MM.1S (cell line): Measurements from ENCODE around the gene PERM1.

ENCODE experiments used
- DNase-seq: peaks from one replicate; pipeline ENCODE4 v3.0.0-alpha.2; 2015
- H2AFZ ChIP-seq: fragments of 300-600 bp; sonication (generic); 2 replicates; pipeline ENCODE4 v1.6.0; 2016; ENCODE audit warnings: antibody characterized with exemption, low read length
- H3F3A ChIP-seq: fragments of 300-600 bp; sonication (generic); 2 replicates; pipeline ENCODE4 v1.6.1; 2016; ENCODE audit warnings: mild to moderate bottlenecking, antibody characterized with exemption, low read length, moderate library complexity, mixed read lengths; ENCODE audit not compliant: insufficient read depth
- H3K27ac ChIP-seq: fragments of 300-600 bp; sonication (generic); 2 replicates; pipeline ENCODE4 v1.5.1; 2016; ENCODE audit warnings: mild to moderate bottlenecking, low read length
- H3K27me3 ChIP-seq: fragments of 300-600 bp; sonication (generic); replicated peaks from 2 replicates; pipeline ENCODE4 v1.6.0; 2016; ENCODE audit warnings: low read length; ENCODE audit not compliant: insufficient read depth
- H3K36me3 ChIP-seq: fragments of 300-600 bp; sonication (generic); replicated peaks from 2 replicates; pipeline ENCODE4 v1.6.1; 2016; ENCODE audit warnings: mild to moderate bottlenecking, low read length, mixed read lengths; ENCODE audit not compliant: insufficient read depth
- H3K4me1 ChIP-seq: fragments of 300-600 bp; sonication (generic); 2 replicates; pipeline ENCODE4 v1.6.1; 2016; ENCODE audit warnings: low read length, mixed read lengths
- H3K4me2 ChIP-seq: fragments of 300-600 bp; sonication (generic); 2 replicates; pipeline ENCODE4 v1.6.0; 2016; ENCODE audit warnings: low read depth, low read length
- H3K4me3 ChIP-seq: fragments of 300-600 bp; sonication (generic); 2 replicates; pipeline ENCODE4 v1.5.1; 2016; ENCODE audit warnings: low read length, mixed read lengths
- H3K79me2 ChIP-seq: fragments of 300-600 bp; sonication (generic); 2 replicates; pipeline ENCODE4 v1.6.1; 2016; ENCODE audit warnings: mixed run types, low read length, mixed read lengths
- H3K9ac ChIP-seq: fragments of 300-600 bp; sonication (generic); 2 replicates; pipeline ENCODE4 v1.6.1; 2016; ENCODE audit warnings: low read length, mixed read lengths
- H3K9me2 ChIP-seq: fragments of 300-600 bp; sonication (generic); replicated peaks from 2 replicates; pipeline ENCODE4 v1.6.1; 2016; ENCODE audit warnings: mild to moderate bottlenecking, low read length, mixed read lengths; ENCODE audit not compliant: insufficient read depth
- H3K9me3 ChIP-seq: fragments of 300-600 bp; sonication (generic); replicated peaks from 2 replicates; pipeline ENCODE4 v1.6.1; 2016; ENCODE audit warnings: mild to moderate bottlenecking, low read length, mixed read lengths; ENCODE audit not compliant: insufficient read depth
- H4K20me1 ChIP-seq: fragments of 300-600 bp; sonication (generic); 2 replicates; pipeline ENCODE4 v1.6.1; 2016; ENCODE audit warnings: mild to moderate bottlenecking, low read length, moderate library complexity, mixed read lengths; ENCODE audit not compliant: insufficient read depth
- CTCF ChIP-seq: fragments of 300-600 bp; sonication (generic); IDR thresholded peaks from 2 replicates; pipeline ENCODE4 v1.5.1; 2016; ENCODE audit warnings: antibody characterized with exemption, low read length, mixed read lengths
- EZH2 ChIP-seq: fragments of 300-600 bp; sonication (generic); optimal IDR thresholded peaks from 2 replicates; pipeline ENCODE3; 2017; ENCODE audit warnings: low read depth, mild to moderate bottlenecking, antibody characterized with exemption, low read length, mixed read lengths
- EZH2phosphoT487 ChIP-seq: fragments of 300-600 bp; sonication (generic); IDR thresholded peaks from 2 replicates; pipeline ENCODE4 v1.6.1; 2018; ENCODE audit warnings: antibody characterized with exemption, low read length

The PERM1 gene

GRCh38 chr1:998995-999724 is 17.3 kb upstream of the PERM1 start:
- Histone ChIP-seq H3K4me3 (no peak overlapping the region), H3K9me2 (no peaks in the 10 kb centered on the region), H3K9ac (no peak overlapping the region), H3K27me3 (peaks cover 81% of the 10 kb centered on the region), H3K79me2 (no peaks in the 10 kb centered on the region), H2AFZ (no peak overlapping the region), H3K4me1 (no peaks in the 10 kb centered on the region), H3K36me3 (no peaks in the 10 kb centered on the region), H3K27ac (no peak overlapping the region), H3F3A (no peaks in the 10 kb centered on the region), H3K9me3 (no peaks in the 10 kb centered on the region), H3K4me2 (no peak overlapping the region), H4K20me1 (no peaks in the 10 kb centered on the region)
- no peak for DNase-seq
- TF ChIP-seq EZH2phosphoT487 (no peak), EZH2 (no peak), CTCF (no peak)

- no peak overlapping the region for H3K9ac ChIP-seq
- no peak for TF ChIP-seq EZH2phosphoT487
- no peak for TF ChIP-seq CTCF
- no peak for TF ChIP-seq EZH2
- no peak for DNase-seq
- H3K9me3 ChIP-seq: no peaks in the 10 kb centered on the region
- no peaks in the 10 kb centered on the region for H3K79me2 ChIP-seq
- H4K20me1 ChIP-seq: no peaks in the 10 kb centered on the region
- H3K4me2 ChIP-seq: no peak overlapping the region
- no peaks in the 10 kb centered on the region for H3K9me2 ChIP-seq
- peaks cover 79% of the 10 kb centered on the region for H3K27me3 ChIP-seq
- no peak overlapping the region for H3K27ac ChIP-seq
- H3F3A ChIP-seq: no peaks in the 10 kb centered on the region
- no peaks in the 10 kb centered on the region for H3K4me1 ChIP-seq
- H3K36me3 ChIP-seq: no peaks in the 10 kb centered on the region
- no peak overlapping the region for H3K4me3 ChIP-seq
- no peak overlapping the region for H2AFZ ChIP-seq
Measured at GRCh38 chr1:998745-998994, 16.8 kb upstream of the PERM1 start.

- TF ChIP-seq CTCF (no peak), EZH2 (no peak), EZH2phosphoT487 (no peak)
- Histone ChIP-seq H3K4me1 (no peaks in the 10 kb centered on the region), H3K4me3 (no peak overlapping the region), H2AFZ (no peak overlapping the region), H3K9me3 (no peaks in the 10 kb centered on the region), H3K27ac (no peak overlapping the region), H3K9me2 (no peaks in the 10 kb centered on the region), H3K36me3 (no peaks in the 10 kb centered on the region), H3K27me3 (peaks cover 78% of the 10 kb centered on the region), H3K4me2 (no peak overlapping the region), H4K20me1 (no peaks in the 10 kb centered on the region), H3K79me2 (no peaks in the 10 kb centered on the region), H3K9ac (no peak overlapping the region), H3F3A (no peaks in the 10 kb centered on the region)
- DNase-seq: no peak
Measured at GRCh38 chr1:997993-998744, 16.3 kb upstream of the PERM1 start.
